ENCODE measurements around the gene DUOX2. TPM values are rescaled to one million over a fixed set of nuclear protein-coding genes. Genes with fewer than 3 reads are reported as not detected.

The DUOX2 gene
- total RNA-seq, 2 donors from 2014 or later: 0.11 to 0.13 TPM

DNA sequence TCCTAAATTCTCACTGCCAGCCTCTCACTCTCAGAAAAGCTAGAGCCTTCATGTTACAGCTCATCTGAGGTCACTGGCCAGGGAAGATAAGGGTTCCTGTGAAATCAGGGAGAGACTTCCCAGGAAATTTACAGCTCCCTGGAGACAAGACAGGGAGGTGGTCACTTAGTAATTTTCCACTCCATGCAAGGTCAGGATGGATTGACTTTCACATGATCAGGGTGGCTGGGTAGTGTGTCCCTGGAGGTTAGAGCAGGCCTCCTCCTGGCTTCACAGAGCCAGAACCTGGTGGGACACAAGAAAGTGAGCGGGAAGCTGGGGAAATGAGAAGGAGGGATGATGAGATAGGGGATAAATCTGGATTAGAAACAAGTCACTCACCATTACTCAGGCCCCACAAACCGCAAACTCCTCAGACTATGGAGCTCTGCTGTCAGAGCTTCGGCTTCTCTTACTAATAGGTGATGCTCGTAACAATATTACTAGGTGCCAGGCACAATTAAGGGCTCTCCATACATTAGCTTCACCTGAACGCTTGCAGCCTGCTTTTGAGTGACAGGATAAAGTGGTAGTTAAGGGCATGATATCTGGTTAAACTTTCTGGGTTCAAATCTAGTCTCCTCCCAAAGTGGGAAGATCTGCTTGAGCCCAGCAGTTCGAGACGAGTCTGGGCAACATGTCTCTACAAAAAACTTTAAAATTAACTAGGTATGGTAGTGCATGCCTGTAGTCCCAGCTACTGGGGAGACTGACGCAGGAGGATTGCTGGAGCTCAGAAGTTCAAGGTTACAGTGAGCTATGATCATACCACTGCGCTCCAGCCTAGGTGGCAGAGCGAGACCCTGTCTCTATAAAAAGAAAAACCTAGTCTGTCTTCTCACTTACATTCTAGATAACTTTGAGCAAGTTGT lies 24.9 kb downstream of the DUOX2 start:
- Histone ChIP-seq H3K27me3 (ENCODE audit: control insufficient read depth, insufficient read depth, low read length, poor library complexity, severe bottlenecking) (peaks cover 78% of the 10 kb centered on the region), H3K27ac (ENCODE audit: low read depth, low read length) (no peak overlapping the region), H3K4me3 (ENCODE audit: low read length) (peak overlapping the region; percentile 41), H3K4me1 (ENCODE audit: control insufficient read depth, insufficient read depth, low read length) (peaks cover 8% of the 10 kb centered on the region), H3K36me3 (ENCODE audit: control insufficient read depth, insufficient read depth, low read length) (no peaks in the 10 kb centered on the region), H3K9me3 (ENCODE audit: control insufficient read depth, low read length) (no peaks in the 10 kb centered on the region), H3K9ac (ENCODE audit: extremely low read depth, low read length, poor library complexity, severe bottlenecking) (no peak overlapping the region)
- Mint-ChIP-seq H3K36me3 (ENCODE audit: low read depth) (no peaks in the 10 kb centered on the region), H3K27ac (no peak overlapping the region), H3K4me3 (no peak overlapping the region), H3K9me3 (no peaks in the 10 kb centered on the region), H3K27me3 (ENCODE audit: insufficient read depth) (peaks cover 60% of the 10 kb centered on the region), H3K4me1 (peaks cover 10% of the 10 kb centered on the region)
- no peak for DNase-seq
- TF ChIP-seq, protein P1, sequence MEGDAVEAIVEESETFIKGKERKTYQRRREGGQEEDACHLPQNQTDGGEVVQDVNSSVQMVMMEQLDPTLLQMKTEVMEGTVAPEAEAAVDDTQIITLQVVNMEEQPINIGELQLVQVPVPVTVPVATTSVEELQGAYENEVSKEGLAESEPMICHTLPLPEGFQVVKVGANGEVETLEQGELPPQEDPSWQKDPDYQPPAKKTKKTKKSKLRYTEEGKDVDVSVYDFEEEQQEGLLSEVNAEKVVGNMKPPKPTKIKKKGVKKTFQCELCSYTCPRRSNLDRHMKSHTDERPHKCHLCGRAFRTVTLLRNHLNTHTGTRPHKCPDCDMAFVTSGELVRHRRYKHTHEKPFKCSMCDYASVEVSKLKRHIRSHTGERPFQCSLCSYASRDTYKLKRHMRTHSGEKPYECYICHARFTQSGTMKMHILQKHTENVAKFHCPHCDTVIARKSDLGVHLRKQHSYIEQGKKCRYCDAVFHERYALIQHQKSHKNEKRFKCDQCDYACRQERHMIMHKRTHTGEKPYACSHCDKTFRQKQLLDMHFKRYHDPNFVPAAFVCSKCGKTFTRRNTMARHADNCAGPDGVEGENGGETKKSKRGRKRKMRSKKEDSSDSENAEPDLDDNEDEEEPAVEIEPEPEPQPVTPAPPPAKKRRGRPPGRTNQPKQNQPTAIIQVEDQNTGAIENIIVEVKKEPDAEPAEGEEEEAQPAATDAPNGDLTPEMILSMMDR (conservative IDR thresholded peaks at IDR 0.05): no peak
- WGBS, 2 experiments (ENCODE audit: insufficient coverage in 1 of 2, insufficient read length in 1 of 2): 91 to 95% methylated on average over 8 to 10 of the region's 10 CpGs

DNA sequence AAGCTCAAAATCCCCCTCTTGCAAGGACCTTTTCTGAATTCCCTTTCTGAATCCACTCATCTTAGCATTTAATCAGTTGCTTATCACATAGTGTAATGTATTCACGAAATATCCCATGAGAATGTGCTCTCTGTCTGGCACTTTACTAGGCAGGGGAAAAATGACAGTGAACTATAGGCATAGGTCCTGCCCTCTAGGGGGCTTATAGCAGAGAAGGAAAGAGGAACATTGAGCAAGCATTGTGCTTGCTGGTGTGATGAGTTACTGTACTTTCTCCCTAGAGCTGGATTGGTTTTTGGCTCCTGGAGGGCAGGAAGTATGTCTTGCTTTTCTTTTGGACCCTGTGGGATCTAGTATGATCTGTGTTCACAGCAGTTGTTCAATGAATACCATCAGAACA lies 26.5 kb downstream of the DUOX2 start:
- Mint-ChIP-seq H3K9me3 (no peaks in the 10 kb centered on the region), H3K4me3 (no peak overlapping the region), H3K27ac (no peak overlapping the region), H3K36me3 (ENCODE audit: low read depth) (no peaks in the 10 kb centered on the region), H3K4me1 (peaks cover 13% of the 10 kb centered on the region), H3K27me3 (ENCODE audit: insufficient read depth) (peaks cover 49% of the 10 kb centered on the region)
- Histone ChIP-seq H3K9ac (ENCODE audit: extremely low read depth, low read length, poor library complexity, severe bottlenecking) (no peak overlapping the region), H3K27ac (ENCODE audit: low read depth, low read length) (no peak overlapping the region), H3K9me3 (ENCODE audit: control insufficient read depth, low read length) (no peaks in the 10 kb centered on the region), H3K27me3 (ENCODE audit: control insufficient read depth, insufficient read depth, low read length, poor library complexity, severe bottlenecking) (peaks cover 69% of the 10 kb centered on the region), H3K4me1 (ENCODE audit: control insufficient read depth, insufficient read depth, low read length) (peaks cover 8% of the 10 kb centered on the region), H3K36me3 (ENCODE audit: control insufficient read depth, insufficient read depth, low read length) (no peaks in the 10 kb centered on the region), H3K4me3 (ENCODE audit: low read length) (no peak overlapping the region)
- 89% methylated on average over 1 of the region's 1 CpG; no CpG with 5 or more reads in 1 of the 2 experiments for WGBS, 2 experiments (ENCODE audit: insufficient coverage in 1 of 2, insufficient read length in 1 of 2)
- DNase-seq: no peak
- TF ChIP-seq, protein P1 (conservative IDR thresholded peaks at IDR 0.05): peak; percentile 55

DNA sequence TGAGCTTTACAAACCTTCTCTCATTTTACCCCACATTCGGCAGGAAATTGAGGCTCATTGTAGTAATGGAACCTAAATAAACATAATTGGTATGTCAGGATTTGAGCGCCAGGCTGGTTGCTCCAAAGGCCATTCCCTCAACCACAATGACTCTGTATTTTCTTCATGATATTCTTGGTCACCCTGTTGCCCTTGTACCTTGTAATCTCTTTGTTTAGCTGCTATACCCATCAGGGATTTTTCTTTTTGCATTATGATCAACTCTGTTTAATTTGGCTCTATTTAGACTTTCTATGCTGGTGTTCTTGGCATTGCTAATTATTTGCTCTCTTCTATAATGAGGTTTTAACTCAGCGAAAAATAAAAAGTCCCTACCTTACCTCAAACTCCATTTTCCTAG lies 29.8 kb downstream of the DUOX2 start:
- 82 to 85% methylated on average over 3 of the region's 3 CpGs for WGBS, 2 experiments (ENCODE audit: insufficient coverage in 1 of 2, insufficient read length in 1 of 2)
- Mint-ChIP-seq H3K9me3 (no peaks in the 10 kb centered on the region), H3K36me3 (ENCODE audit: low read depth) (no peaks in the 10 kb centered on the region), H3K27me3 (ENCODE audit: insufficient read depth) (peaks cover 26% of the 10 kb centered on the region), H3K4me3 (no peak overlapping the region), H3K27ac (no peak overlapping the region), H3K4me1 (peaks cover 10% of the 10 kb centered on the region)
- TF ChIP-seq, protein P1 (conservative IDR thresholded peaks at IDR 0.05): no peak
- no peak for DNase-seq
- no peak overlapping the region for H3K27ac ChIP-seq (ENCODE audit: low read depth, low read length)
- no peaks in the 10 kb centered on the region for H3K36me3 ChIP-seq (ENCODE audit: control insufficient read depth, insufficient read depth, low read length)
- no peak overlapping the region for H3K9ac ChIP-seq (ENCODE audit: extremely low read depth, low read length, poor library complexity, severe bottlenecking)
- H3K27me3 ChIP-seq (ENCODE audit: control insufficient read depth, insufficient read depth, low read length, poor library complexity, severe bottlenecking): peaks cover 39% of the 10 kb centered on the region
- no peaks in the 10 kb centered on the region for H3K9me3 ChIP-seq (ENCODE audit: control insufficient read depth, low read length)
- peaks cover 5% of the 10 kb centered on the region for H3K4me1 ChIP-seq (ENCODE audit: control insufficient read depth, insufficient read depth, low read length)
- H3K4me3 ChIP-seq (ENCODE audit: low read length): no peak overlapping the region
